ENCODE measurements around the gene SLC38A3. TPM values are rescaled to one million over a fixed set of nuclear protein-coding genes. Genes with fewer than 3 reads are reported as not detected.

Gene SLC38A3
- total RNA-seq, 1 donor from 2014 or later, result 0.17 TPM

- H3K4me2 ChIP-seq, result peak overlapping the region; percentile 58
- peaks cover 41% of the 10 kb centered on the region for H3F3A ChIP-seq (ENCODE audit: low read depth)
- no peak for DNase-seq (ENCODE audit: low spot score)
- no peak overlapping the region for H3K4me3 ChIP-seq
- H2AFZ ChIP-seq (replicated peaks), result no peak overlapping the region
- TF ChIP-seq EZH2phosphoT487 (IDR thresholded peaks at IDR 0.05) (no peak), EZH2 (IDR thresholded peaks at IDR 0.05) (no peak)
- TF ChIP-seq, protein P1, sequence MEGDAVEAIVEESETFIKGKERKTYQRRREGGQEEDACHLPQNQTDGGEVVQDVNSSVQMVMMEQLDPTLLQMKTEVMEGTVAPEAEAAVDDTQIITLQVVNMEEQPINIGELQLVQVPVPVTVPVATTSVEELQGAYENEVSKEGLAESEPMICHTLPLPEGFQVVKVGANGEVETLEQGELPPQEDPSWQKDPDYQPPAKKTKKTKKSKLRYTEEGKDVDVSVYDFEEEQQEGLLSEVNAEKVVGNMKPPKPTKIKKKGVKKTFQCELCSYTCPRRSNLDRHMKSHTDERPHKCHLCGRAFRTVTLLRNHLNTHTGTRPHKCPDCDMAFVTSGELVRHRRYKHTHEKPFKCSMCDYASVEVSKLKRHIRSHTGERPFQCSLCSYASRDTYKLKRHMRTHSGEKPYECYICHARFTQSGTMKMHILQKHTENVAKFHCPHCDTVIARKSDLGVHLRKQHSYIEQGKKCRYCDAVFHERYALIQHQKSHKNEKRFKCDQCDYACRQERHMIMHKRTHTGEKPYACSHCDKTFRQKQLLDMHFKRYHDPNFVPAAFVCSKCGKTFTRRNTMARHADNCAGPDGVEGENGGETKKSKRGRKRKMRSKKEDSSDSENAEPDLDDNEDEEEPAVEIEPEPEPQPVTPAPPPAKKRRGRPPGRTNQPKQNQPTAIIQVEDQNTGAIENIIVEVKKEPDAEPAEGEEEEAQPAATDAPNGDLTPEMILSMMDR (IDR thresholded peaks at IDR 0.05), result no peak
- Mint-ChIP-seq H3K4me1 (peaks cover 73% of the 10 kb centered on the region), H3K4me3 (no peak overlapping the region), H3K27me3 (ENCODE audit: insufficient read depth, low read depth) (peaks cover 13% of the 10 kb centered on the region), H3K36me3 (no peaks in the 10 kb centered on the region), H3K9me3 (no peaks in the 10 kb centered on the region), H3K27ac (no peak overlapping the region)
- no peaks in the 10 kb centered on the region for H3K9me3 ChIP-seq (ENCODE audit: low read depth)
- no peak overlapping the region for H3K27ac ChIP-seq
- H3K4me1 ChIP-seq, result peaks cover 52% of the 10 kb centered on the region
- no peaks in the 10 kb centered on the region for H3K79me2 ChIP-seq (ENCODE audit: low read depth)
- H3K36me3 ChIP-seq, result no peaks in the 10 kb centered on the region
- no peaks in the 10 kb centered on the region for H4K20me1 ChIP-seq (ENCODE audit: low read depth)
- no peak overlapping the region for H3K9ac ChIP-seq
- H3K27me3 ChIP-seq, result no peaks in the 10 kb centered on the region
Measured at GRCh38 chr3:50266836-50267235, 61.8 kb downstream of the SLC38A3 start.

GRCh38 chr3:50267280-50267913 lies 62.3 kb downstream of the SLC38A3 start:
- peaks cover 52% of the 10 kb centered on the region for H3K4me1 ChIP-seq
- Mint-ChIP-seq H3K27me3 (ENCODE audit: insufficient read depth, low read depth) (peaks cover 11% of the 10 kb centered on the region), H3K36me3 (no peaks in the 10 kb centered on the region), H3K4me3 (no peak overlapping the region), H3K4me1 (peaks cover 71% of the 10 kb centered on the region), H3K9me3 (no peaks in the 10 kb centered on the region), H3K27ac (no peak overlapping the region)
- H3K4me3 ChIP-seq, result peak overlapping the region; percentile 16
- DNase-seq (ENCODE audit: low spot score), result peak; percentile 52
- TF ChIP-seq EZH2phosphoT487 (IDR thresholded peaks at IDR 0.05), result no peak
- TF ChIP-seq, protein P1 (IDR thresholded peaks at IDR 0.05), result no peak
- no peak for TF ChIP-seq EZH2 (IDR thresholded peaks at IDR 0.05)
- peaks cover 41% of the 10 kb centered on the region for H3F3A ChIP-seq (ENCODE audit: low read depth)
- H3K9ac ChIP-seq, result no peak overlapping the region
- H3K4me2 ChIP-seq, result peak overlapping the region; percentile 58
- H3K36me3 ChIP-seq, result no peaks in the 10 kb centered on the region
- H3K9me3 ChIP-seq (ENCODE audit: low read depth), result no peaks in the 10 kb centered on the region
- no peak overlapping the region for H2AFZ ChIP-seq (replicated peaks)
- no peaks in the 10 kb centered on the region for H3K27me3 ChIP-seq
- H3K79me2 ChIP-seq (ENCODE audit: low read depth), result no peaks in the 10 kb centered on the region
- no peak overlapping the region for H3K27ac ChIP-seq
- no peaks in the 10 kb centered on the region for H4K20me1 ChIP-seq (ENCODE audit: low read depth)

GRCh38 chr3:50268276-50268675 lies 63.2 kb downstream of the SLC38A3 start:
- TF ChIP-seq, protein P1 (IDR thresholded peaks at IDR 0.05), result no peak
- TF ChIP-seq EZH2phosphoT487 (IDR thresholded peaks at IDR 0.05) (no peak), EZH2 (IDR thresholded peaks at IDR 0.05) (no peak)
- no peak overlapping the region for H3K4me2 ChIP-seq
- peaks cover 36% of the 10 kb centered on the region for H3F3A ChIP-seq (ENCODE audit: low read depth)
- Mint-ChIP-seq H3K9me3 (no peaks in the 10 kb centered on the region), H3K27me3 (ENCODE audit: insufficient read depth, low read depth) (peaks cover 11% of the 10 kb centered on the region), H3K27ac (peak overlapping the region; percentile 19), H3K4me3 (peak overlapping the region; percentile 22), H3K4me1 (peaks cover 68% of the 10 kb centered on the region), H3K36me3 (no peaks in the 10 kb centered on the region)
- H3K4me1 ChIP-seq, result peaks cover 55% of the 10 kb centered on the region
- H3K27ac ChIP-seq, result no peak overlapping the region
- no peak overlapping the region for H3K9ac ChIP-seq
- no peaks in the 10 kb centered on the region for H3K36me3 ChIP-seq
- peaks cover 6% of the 10 kb centered on the region for H3K27me3 ChIP-seq
- no peak overlapping the region for H3K4me3 ChIP-seq
- H3K9me3 ChIP-seq (ENCODE audit: low read depth), result no peaks in the 10 kb centered on the region
- no peaks in the 10 kb centered on the region for H3K79me2 ChIP-seq (ENCODE audit: low read depth)
- no peak overlapping the region for H2AFZ ChIP-seq (replicated peaks)
- H4K20me1 ChIP-seq (ENCODE audit: low read depth), result no peaks in the 10 kb centered on the region
- DNase-seq (ENCODE audit: low spot score), result no peak

All from neural progenitor cell (in vitro differentiated cells).